MCF 10A (cell line): ENCODE measurements around the gene B3GNT7. TPM values are rescaled to one million over a fixed set of nuclear protein-coding genes. Genes with fewer than 3 reads are reported as not detected.

Source experiments
- BruUV-seq: library from RNA; stranded (reverse); fragments of 400-500 nt; replicated peaks from 2 replicates; lab custom pipeline; 2021; lab: Mats Ljungman, UMichigan
- CTCF ChIA-PET: fragments of 300-600 bp; sonication (Branson Sonifier 250); formaldehyde crosslinking; extraction: SDS; loops from one replicate; lab custom pipeline; 2021; ENCODE audit warnings: antibody characterized with exemption, inconsistent platforms; lab: Yijun Ruan, JAX
- POLR2A ChIA-PET: fragments of 300-600, 350-650 bp; sonication (Branson Sonifier 250); formaldehyde crosslinking; extraction: SDS; loops from one replicate; lab custom pipeline; 2020; ENCODE audit warnings: antibody characterized with exemption, inconsistent platforms; lab: Yijun Ruan, JAX
- DNase-seq: peaks from one replicate; pipeline ENCODE4 v3.0.0-alpha.2; 2018; ENCODE audit not compliant: unreplicated experiment
- H3K27ac Mint-ChIP-seq: one replicate; pipeline ENCODE4 v1.8.0; 2022; ENCODE audit warnings: mild to moderate bottlenecking, low read depth, mixed read lengths; ENCODE audit not compliant: unreplicated experiment
- H3K27me3 Mint-ChIP-seq: one replicate; pipeline ENCODE4 v1.8.0; 2022; ENCODE audit warnings: mixed read lengths; ENCODE audit not compliant: insufficient read depth, unreplicated experiment
- H3K36me3 Mint-ChIP-seq: one replicate; pipeline ENCODE4 v1.8.0; 2022; ENCODE audit warnings: mild to moderate bottlenecking, moderate library complexity, mixed read lengths; ENCODE audit not compliant: insufficient read depth, unreplicated experiment
- H3K4me1 Mint-ChIP-seq: one replicate; pipeline ENCODE4 v1.8.0; 2022; ENCODE audit warnings: mixed read lengths; ENCODE audit not compliant: insufficient read depth, unreplicated experiment
- H3K4me3 Mint-ChIP-seq: one replicate; pipeline ENCODE4 v1.8.0; 2022; ENCODE audit warnings: mild to moderate bottlenecking, moderate library complexity, mixed read lengths; ENCODE audit not compliant: unreplicated experiment
- H3K9me3 Mint-ChIP-seq: one replicate; pipeline ENCODE4 v1.8.0; 2022; ENCODE audit warnings: mixed read lengths; ENCODE audit not compliant: unreplicated experiment
- CTCF ChIP-seq: fragments of 200-600 bp; IDR thresholded peaks from one replicate; pipeline ENCODE4 v1.8.0; 2022; ENCODE audit warnings: antibody characterized with exemption, mild to moderate bottlenecking; ENCODE audit not compliant: unreplicated experiment
- intact Hi-C: fragments of 100-400 bp; cut with micrococcal nuclease; formaldehyde crosslinking; loops from 2 replicates; pipeline ENCODE4 v1.14.1; 2022
- total RNA-seq: library from RNA; stranded (reverse); gene quantifications from 2 replicates; pipeline ENCODE4 v1.2.3, GENCODE V29; 2022

B3GNT7 gene
- total RNA-seq, 1 experiment from 2014 or later, result not detected

GRCh38 chr2:231425291-231425810, 29.8 kb downstream of the B3GNT7 start:
- no peak for TF ChIP-seq CTCF
- Mint-ChIP-seq H3K9me3 (peaks cover under 1% of the 10 kb centered on the region), H3K27me3 (no peaks in the 10 kb centered on the region), H3K4me3 (no peak overlapping the region), H3K4me1 (no peaks in the 10 kb centered on the region), H3K27ac (no peak overlapping the region), H3K36me3 (no peaks in the 10 kb centered on the region)
- POLR2A ChIA-PET, result interaction anchor here (0.6 kb wide), 1 partner anchor 10 kb away, joined by 3 read pairs; no protein-coding TSS in a partner anchor
- CTCF ChIA-PET, result interaction anchor here (0.5 to 1.0 kb wide), 4 partner anchors 9 to 146 kb away, joined by 3 to 4 read pairs (median 3); no protein-coding TSS in a partner anchor
- intact Hi-C loops, result no loop called here
- BruUV-seq, result no TSS peak
- DNase-seq, result no peak

- TF ChIP-seq CTCF, result no peak
- no peaks in the 10 kb centered on the region for H3K27me3 Mint-ChIP-seq
- peak; percentile 28 for DNase-seq
- H3K36me3 Mint-ChIP-seq, result no peaks in the 10 kb centered on the region
- POLR2A ChIA-PET, result interaction anchor here (0.7 kb wide), 1 partner anchor 298 kb away, joined by 3 read pairs; no protein-coding TSS in a partner anchor
- H3K4me3 Mint-ChIP-seq, result no peak overlapping the region
- no TSS peak for BruUV-seq
- CTCF ChIA-PET, result interaction anchor here (0.8 to 1.0 kb wide), 3 partner anchors 10 to 20 kb away, joined by 3 to 4 read pairs (median 3); no protein-coding TSS in a partner anchor
- intact Hi-C loops, result no loop called here
- H3K9me3 Mint-ChIP-seq, result peaks cover 8% of the 10 kb centered on the region
- H3K27ac Mint-ChIP-seq, result no peak overlapping the region
- H3K4me1 Mint-ChIP-seq, result no peaks in the 10 kb centered on the region
Observed at GRCh38 chr2:231425811-231426703, 30.5 kb downstream of the B3GNT7 start.

- no peak for DNase-seq
- no peak overlapping the region for H3K4me3 Mint-ChIP-seq
- intact Hi-C loops, result no loop called here
- POLR2A ChIA-PET, result no interaction called here
- no peaks in the 10 kb centered on the region for H3K27me3 Mint-ChIP-seq
- BruUV-seq, result no TSS peak
- no peaks in the 10 kb centered on the region for H3K4me1 Mint-ChIP-seq
- CTCF ChIA-PET, result interaction anchor here (0.7 kb wide), 1 partner anchor 131 kb away, joined by 3 read pairs; no protein-coding TSS in a partner anchor
- no peaks in the 10 kb centered on the region for H3K36me3 Mint-ChIP-seq
- H3K9me3 Mint-ChIP-seq, result peaks cover 19% of the 10 kb centered on the region
- no peak overlapping the region for H3K27ac Mint-ChIP-seq
- no peak for TF ChIP-seq CTCF
Observed at GRCh38 chr2:231427116-231427515, 31.6 kb downstream of the B3GNT7 start.

GRCh38 chr2:231429152-231429551, 33.6 kb downstream of the B3GNT7 start:
- intact Hi-C loops, result no loop called here
- no peak for TF ChIP-seq CTCF
- Mint-ChIP-seq H3K36me3 (no peaks in the 10 kb centered on the region), H3K27ac (no peak overlapping the region), H3K4me1 (no peaks in the 10 kb centered on the region), H3K4me3 (no peak overlapping the region), H3K27me3 (no peaks in the 10 kb centered on the region), H3K9me3 (peaks cover 20% of the 10 kb centered on the region)
- ChIA-PET CTCF (interaction anchor here (0.6 to 1.6 kb wide), 3 partner anchors 19 to 202 kb away, joined by 3 to 8 read pairs (median 3); no protein-coding TSS in a partner anchor), POLR2A (interaction anchor here (0.6 to 1.1 kb wide), 2 partner anchors 23 to 81 kb away, joined by 3 read pairs; no protein-coding TSS in a partner anchor)
- BruUV-seq, result no TSS peak
- DNase-seq, result no peak
